Transverse colon (tissue), 4 donors: ENCODE results near the gene SLC25A47. TPM values are rescaled to one million over a fixed set of nuclear protein-coding genes. Genes with fewer than 3 reads are reported as not detected.

Source experiments
- DNase-seq: peaks from one replicate; pipeline ENCODE4 v3.0.0-alpha.2; 2019
- H3K27ac ChIP-seq, 4 donors: fragments of 200-600 bp; sonication (generic); 2 replicates each; pipeline ENCODE4 v1.5.1; 2016 to 2018; ENCODE audit warnings: inconsistent platforms in 4 of 4
- H3K27me3 ChIP-seq: fragments of 200-600 bp; sonication (generic); 2 replicates; pipeline ENCODE4 v1.5.1; 2017; ENCODE audit warnings: inconsistent platforms
- H3K36me3 ChIP-seq, 4 donors: fragments of 200-600 bp; sonication (generic); 2 replicates each; pipeline ENCODE4 v1.5.1; 2017 to 2019; ENCODE audit warnings: inconsistent platforms in 4 of 4
- H3K4me1 ChIP-seq, 4 donors: fragments of 200-600 bp; sonication (generic); 2 replicates each; pipeline ENCODE4 v1.5.1; 2017 to 2020; ENCODE audit warnings: inconsistent platforms in 4 of 4
- H3K4me3 ChIP-seq, 4 donors: fragments of 200-600 bp; sonication (generic); 1 replicate in 1 of 4; 2 replicates in 3 of 4; pipeline versions ENCODE4 v1.5.1 to v1.6.1; 2017 to 2019; ENCODE audit warnings: inconsistent platforms in 4 of 4
- H3K9me3 ChIP-seq, 2 donors: fragments of 200-600 bp; sonication (generic); 2 replicates each; pipeline ENCODE4 v1.5.1; 2017 to 2019; ENCODE audit warnings: inconsistent platforms in 2 of 2
- CTCF ChIP-seq, 5 experiments: fragments of 200-600 bp in 3 of 5; fragments of 450-650 bp in 2 of 5; sonication (generic) in 3 of 5; IDR thresholded peaks; 1 replicate in 2 of 5; 2 replicates in 3 of 5; pipeline ENCODE4 v1.5.1; 2016 to 2017; ENCODE audit warnings: antibody characterized with exemption in 5 of 5, inconsistent platforms in 3 of 5, mild to moderate bottlenecking in 2 of 5, moderate library complexity in 1 of 5
- EP300 ChIP-seq: sonication (generic); formaldehyde crosslinking; IDR thresholded peaks from one replicate; pipeline ENCODE4 v1.6.1; 2017; ENCODE audit warnings: antibody characterized with exemption, low read depth
- POLR2A ChIP-seq: fragments of 450-650 bp; IDR thresholded peaks from one replicate; pipeline ENCODE4 v1.6.1; 2016; ENCODE audit warnings: antibody characterized with exemption, mild to moderate bottlenecking, moderate library complexity
- POLR2AphosphoS5 ChIP-seq, 3 donors: sonication (generic); formaldehyde crosslinking; IDR thresholded peaks; one replicate each; pipeline ENCODE4 v1.6.1; 2016; ENCODE audit warnings: antibody characterized with exemption in 3 of 3
- WGBS, 2 donors: methylation state at CpG; one replicate each; pipeline ENCODE4 v1.1.5; 2018; ENCODE audit warnings: low coverage in 1 of 2; 5-methylcytosine and 5-hydroxymethylcytosine counted together
- in situ Hi-C, 4 donors: fragments of 200-750 bp; cut with MboI; loops; one replicate each; pipeline versions ENCODE4 v1.15.0 to v1.15.1; 2017; ENCODE audit warnings: low sequenced_read_pairs in 3 of 4, low pct_ligation_motif_present in 1 of 4, low pct_unique_long_range_greater_than_20kb in 1 of 4
- intact Hi-C: fragments of 100-400 bp; cut with DNase I; formaldehyde crosslinking; loops from one replicate; pipeline ENCODE4 v1.15.1; 2023; ENCODE audit warnings: low total_unique reads
- total RNA-seq, 4 donors: library from RNA; depleted of rRNA; stranded (reverse); fragments of >200 nt; gene quantifications; one replicate each; pipeline ENCODE4 v1.1.0, GENCODE V29; 2016

Gene SLC25A47
- total RNA-seq, 4 donors from 2014 or later: 0.27 to 0.32 TPM; not detected in 2

- Histone ChIP-seq H3K4me1 (peaks cover 0 to 15% (median 13%) of the 10 kb centered on the region in 4 donors), H3K27ac (no peak overlapping the region), H3K9me3 (no peaks in the 10 kb centered on the region), H3K36me3 (no peaks in the 10 kb centered on the region), H3K4me3 (no peak overlapping the region), H3K27me3 (no peaks in the 10 kb centered on the region)
- 65 to 89% methylated on average over 3 to 12 of the region's 12 CpGs for WGBS, 2 donors
- intact Hi-C loops: no loop called here
- DNase-seq: no peak
- in situ Hi-C loops: no loop called here
- no peak for TF ChIP-seq CTCF (IDR thresholded peaks at IDR 0.05)
- TF ChIP-seq EP300: no peak
- TF ChIP-seq POLR2A: no peak
Measured at GRCh38 chr14:100288382-100289185, 34.6 kb upstream of the SLC25A47 start.

GRCh38 chr14:100289916-100290606, 33.1 kb upstream of the SLC25A47 start:
- WGBS, 2 donors: 84% methylated on average over 9 of the region's 9 CpGs; no CpG with 5 or more reads in 1 of the 2 donors
- in situ Hi-C loops: no loop called here
- intact Hi-C loops: no loop called here
- Histone ChIP-seq H3K36me3 (no peaks in the 10 kb centered on the region), H3K4me3 (no peak overlapping the region), H3K4me1 (peaks cover 0 to 8% (median 6%) of the 10 kb centered on the region in 4 donors), H3K27me3 (no peaks in the 10 kb centered on the region), H3K9me3 (no peaks in the 10 kb centered on the region), H3K27ac (no peak overlapping the region)
- DNase-seq: peak; percentile 7
- TF ChIP-seq CTCF (IDR thresholded peaks at IDR 0.05) (no peak), POLR2A (no peak), POLR2AphosphoS5 (IDR thresholded peaks at IDR 0.05) (no peak), EP300 (no peak)

GRCh38 chr14:100290607-100291304, 32.4 kb upstream of the SLC25A47 start:
- H3K4me1 ChIP-seq: peaks cover 0 to 4% (median 3%) of the 10 kb centered on the region in 4 donors
- WGBS, 2 donors: 83% methylated on average over 12 of the region's 12 CpGs; no CpG with 5 or more reads in 1 of the 2 donors
- TF ChIP-seq POLR2A: no peak
- TF ChIP-seq EP300: no peak
- no peak for TF ChIP-seq CTCF (IDR thresholded peaks at IDR 0.05)
- TF ChIP-seq POLR2AphosphoS5 (IDR thresholded peaks at IDR 0.05): no peak
- no peak for DNase-seq
- no peaks in the 10 kb centered on the region for H3K27me3 ChIP-seq
- no peaks in the 10 kb centered on the region for H3K36me3 ChIP-seq
- H3K4me3 ChIP-seq: no peak overlapping the region
- intact Hi-C loops (no loop called here), in situ Hi-C loops (no loop called here)
- no peak overlapping the region for H3K27ac ChIP-seq
- H3K9me3 ChIP-seq: no peaks in the 10 kb centered on the region
